Stimulated activated CD8-positive, alpha-beta memory T cell treated with anti-CD3 and anti-CD28 coated beads, Interleukin-7, amount 100 ng/mL, for 48 hours (primary cell): ENCODE measurements around the gene NME2.
"Not testable (repeated sequence)": the region's sequence is repeated elsewhere in the genome, so short reads cannot be mapped to it uniquely, and the experiment has no call there.

Source experiments
- DNase-seq, 2 donors: peaks; one replicate each; pipeline ENCODE4 v3.0.0-alpha.2; 2020; ENCODE audit warnings: low read depth in 1 of 2; ENCODE audit errors: extremely low read depth in 1 of 2

NME2 gene

DNA sequence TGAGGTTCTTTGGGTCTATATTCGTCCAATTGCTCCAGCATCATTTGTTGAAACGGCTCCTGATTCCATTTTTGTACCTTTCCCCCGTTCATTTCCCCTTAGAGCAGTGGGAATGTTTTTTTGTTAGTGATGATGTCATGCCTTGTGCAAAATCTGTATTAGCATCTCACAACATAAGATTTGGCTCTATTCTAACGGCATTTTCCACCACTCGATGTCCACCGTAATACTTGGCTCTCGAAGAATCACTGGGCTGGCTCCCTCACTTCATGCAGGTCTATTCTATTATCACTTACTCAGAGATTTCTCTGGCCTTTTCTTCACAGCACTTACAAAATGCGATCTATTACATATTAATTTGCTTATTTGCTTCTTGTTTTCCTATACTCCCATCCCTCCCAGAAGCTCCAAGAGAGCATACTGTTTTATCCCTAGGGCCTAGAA lies 13.4 kb upstream of the NME2 start:
- no peak for DNase-seq

- peak; percentile 95 for DNase-seq
Measured at GRCh38 chr17:51153210-51154072, 12.8 kb upstream of the NME2 start, which contains the start of gene NME1. NME1 (plus strand) TSS chr17:51153559; CDS start chr17:51155655, 2,096 bp downstream.

DNA sequence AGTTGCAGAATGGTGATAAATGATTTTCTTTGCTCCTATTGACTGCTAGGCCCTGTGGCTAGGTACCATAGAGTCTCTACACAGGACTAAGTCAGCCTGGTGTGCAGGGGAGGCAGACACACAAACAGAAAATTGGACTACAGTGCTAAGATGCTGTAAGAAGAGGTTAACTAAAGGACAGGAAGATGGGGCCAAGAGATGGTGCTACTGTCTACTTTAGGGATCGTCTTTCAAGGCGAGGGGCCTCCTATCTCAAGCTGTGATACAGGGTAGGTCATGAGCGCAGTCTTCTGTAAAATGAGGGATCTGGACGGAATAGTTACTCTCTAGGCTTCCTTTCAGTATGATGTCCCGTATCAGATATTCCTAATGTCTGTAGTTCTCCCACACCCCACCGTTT lies 12.0 kb upstream of the NME2 start:
- DNase-seq: no peak

GRCh38 chr17:51155416-51155815 lies 10.8 kb upstream of the NME2 start:
- no peak for DNase-seq

GRCh38 chr17:51159604-51160003 lies 6.6 kb upstream of the NME2 start:
- DNase-seq: no peak

- no peak for DNase-seq
Measured at GRCh38 chr17:51161541-51161940, 4.7 kb upstream of the NME2 start.

GRCh38 chr17:51164911-51165679 lies 1.1 kb upstream of the NME2 start:
- DNase-seq: no peak

GRCh38 chr17:51165680-51166197 lies 472 bp upstream of the NME2 start:
- DNase-seq: no peak

GRCh38 chr17:51166987-51167931 lies 1.0 kb downstream of the NME2 start:
- peak; percentile 45 to 46 for DNase-seq

GRCh38 chr17:51169340-51169739 lies 3.1 kb downstream of the NME2 start:
- no peak for DNase-seq

- no peak for DNase-seq
Measured at GRCh38 chr17:51170736-51171135, 4.5 kb downstream of the NME2 start.

- not testable (repeated sequence) for DNase-seq
Measured at GRCh38 chr17:51172030-51172429, 5.8 kb downstream of the NME2 start.

- no peak for DNase-seq
Measured at GRCh38 chr17:51180486-51180885, 14.3 kb downstream of the NME2 start.

- no peak for DNase-seq
Measured at GRCh38 chr17:51184124-51184523, 17.9 kb downstream of the NME2 start.

GRCh38 chr17:51185763-51186332 lies 19.6 kb downstream of the NME2 start:
- no peak for DNase-seq

GRCh38 chr17:51188271-51188833 lies 22.1 kb downstream of the NME2 start:
- DNase-seq: no peak

- DNase-seq: no peak
Measured at GRCh38 chr17:51189162-51189561, 23.0 kb downstream of the NME2 start.

DNA sequence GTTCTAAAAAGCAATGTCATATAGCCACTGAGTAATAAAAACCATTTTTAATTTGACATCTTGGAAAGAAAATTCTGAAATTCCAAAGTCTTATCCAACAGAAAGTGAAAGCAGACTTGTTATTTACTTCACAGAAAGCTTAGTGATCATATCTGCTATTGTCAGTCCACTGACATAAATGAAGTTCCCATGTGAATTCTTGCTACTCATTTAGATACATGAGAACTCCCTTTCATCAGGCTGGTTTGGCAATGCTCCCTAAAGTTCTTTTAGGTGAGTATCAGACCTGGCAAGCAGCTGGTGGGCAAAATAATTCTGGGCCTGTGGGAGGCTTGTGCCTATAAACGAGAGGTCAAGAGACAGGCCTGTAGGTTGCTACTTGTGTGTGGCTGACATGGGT lies 23.4 kb downstream of the NME2 start:
- no peak for DNase-seq

GRCh38 chr17:51191895-51192294 lies 25.7 kb downstream of the NME2 start:
- DNase-seq: no peak

DNA sequence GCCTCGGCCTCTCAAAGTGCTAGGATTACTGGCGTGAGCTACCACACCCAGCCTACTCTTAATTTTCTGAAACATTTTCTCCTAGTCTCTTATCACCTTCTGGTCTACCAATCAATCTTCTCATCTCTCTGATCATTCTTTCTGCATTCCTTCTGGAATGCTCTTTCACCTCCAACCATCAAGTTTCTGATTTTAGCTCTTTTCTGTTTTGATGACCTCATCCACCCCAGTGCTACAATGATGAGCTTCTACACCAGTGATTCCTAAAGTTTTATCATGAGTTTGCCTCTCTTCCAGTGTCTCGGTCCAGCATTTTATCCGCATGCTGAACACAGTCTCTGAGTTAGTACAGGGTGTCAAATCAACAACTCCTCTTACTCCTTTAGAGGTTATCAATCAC lies 31.5 kb downstream of the NME2 start:
- no peak for DNase-seq
